Stimulated activated CD4-positive, alpha-beta T cell treated with anti-CD3 and anti-CD28 coated beads, Interleukin-2, amount 100 ng/mL, for 48 hours (primary cell): ENCODE measurements around the gene KCNE2.
"Not testable (repeated sequence)": the region's sequence is repeated elsewhere in the genome, so short reads cannot be mapped to it uniquely, and the experiment has no call there.

ENCODE experiments used
- DNase-seq, 2 donors: peaks; one replicate each; pipeline ENCODE4 v3.0.0-alpha.2; 2020

KCNE2 gene

DNA sequence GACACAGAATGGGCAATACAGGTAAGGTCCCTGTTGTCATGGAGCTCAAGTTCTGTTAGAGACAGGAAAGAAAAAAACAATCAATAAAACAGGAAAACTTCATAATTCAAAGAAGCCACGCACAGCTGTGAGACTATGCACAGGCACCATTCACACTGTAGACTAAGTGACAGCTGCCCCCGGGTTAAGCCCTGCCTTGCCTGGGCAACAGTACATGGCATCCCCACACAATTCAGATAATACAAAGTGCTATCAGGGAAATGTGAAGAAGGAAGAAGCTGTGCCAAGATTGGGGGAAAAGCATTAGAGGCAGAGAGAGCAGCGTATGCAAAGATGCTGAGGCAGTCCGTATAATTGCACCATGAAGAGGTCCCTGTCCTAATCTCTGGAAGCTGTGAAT lies 9.0 kb upstream of the KCNE2 start:
- DNase-seq: no peak

DNA sequence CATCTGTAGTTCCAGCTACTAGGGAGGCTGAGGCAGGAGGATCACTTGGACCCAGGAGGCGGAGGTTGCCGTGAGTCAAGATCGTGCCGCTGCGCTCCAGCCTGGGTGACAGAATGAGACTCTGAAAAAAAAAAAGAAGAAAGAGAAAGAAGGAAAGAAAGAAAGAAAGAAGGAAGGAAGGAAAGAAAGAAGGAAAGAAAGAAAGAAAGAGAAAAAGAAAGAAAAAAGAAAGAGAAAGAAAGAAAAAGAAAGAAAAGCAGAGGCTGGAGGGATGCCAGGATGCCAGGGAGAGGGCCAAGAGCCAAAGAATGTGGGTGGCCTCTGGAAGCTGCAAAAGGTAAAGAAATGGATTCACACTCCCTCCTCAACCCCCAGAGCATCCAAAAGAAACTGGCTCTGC lies 8.2 kb upstream of the KCNE2 start:
- DNase-seq: no peak

DNA sequence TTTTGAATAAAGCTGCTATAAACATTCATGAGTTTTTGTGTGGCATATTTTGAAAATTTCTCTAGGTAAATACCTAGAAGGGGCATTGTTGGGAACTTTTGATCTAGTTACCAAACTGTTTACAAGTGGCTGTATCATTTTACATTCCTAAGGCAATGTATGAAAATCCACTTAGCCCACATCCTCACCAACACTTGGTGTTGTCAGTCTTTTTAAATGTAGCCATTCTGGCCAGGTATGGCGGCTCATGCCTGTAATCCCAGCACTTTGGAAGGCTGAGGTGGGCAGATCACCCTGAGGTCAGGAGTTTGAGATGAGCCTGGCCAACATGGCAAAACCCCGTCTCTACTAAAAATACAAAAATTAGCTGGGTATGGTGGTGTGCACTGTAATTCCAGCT lies 5.9 kb upstream of the KCNE2 start:
- no peak for DNase-seq

DNA sequence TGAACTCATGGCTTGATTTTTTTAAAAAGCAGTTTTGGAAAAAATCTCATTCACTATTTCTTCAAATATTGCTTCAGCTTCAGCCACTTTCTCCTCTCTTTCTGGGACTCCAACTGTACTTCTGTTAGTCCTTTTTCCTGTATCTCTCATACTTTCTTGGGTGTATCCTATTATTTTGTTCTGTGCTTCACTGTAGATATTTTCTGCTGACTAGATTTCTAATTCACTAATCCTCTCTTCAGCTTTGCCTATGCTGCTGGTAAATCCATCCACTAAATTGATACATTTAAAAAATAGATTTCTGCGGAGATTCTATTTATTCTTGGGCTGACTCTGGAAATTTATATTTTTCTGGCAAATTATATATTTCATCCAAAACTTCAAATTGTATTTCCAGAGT lies 4.9 kb upstream of the KCNE2 start:
- no peak for DNase-seq

DNA sequence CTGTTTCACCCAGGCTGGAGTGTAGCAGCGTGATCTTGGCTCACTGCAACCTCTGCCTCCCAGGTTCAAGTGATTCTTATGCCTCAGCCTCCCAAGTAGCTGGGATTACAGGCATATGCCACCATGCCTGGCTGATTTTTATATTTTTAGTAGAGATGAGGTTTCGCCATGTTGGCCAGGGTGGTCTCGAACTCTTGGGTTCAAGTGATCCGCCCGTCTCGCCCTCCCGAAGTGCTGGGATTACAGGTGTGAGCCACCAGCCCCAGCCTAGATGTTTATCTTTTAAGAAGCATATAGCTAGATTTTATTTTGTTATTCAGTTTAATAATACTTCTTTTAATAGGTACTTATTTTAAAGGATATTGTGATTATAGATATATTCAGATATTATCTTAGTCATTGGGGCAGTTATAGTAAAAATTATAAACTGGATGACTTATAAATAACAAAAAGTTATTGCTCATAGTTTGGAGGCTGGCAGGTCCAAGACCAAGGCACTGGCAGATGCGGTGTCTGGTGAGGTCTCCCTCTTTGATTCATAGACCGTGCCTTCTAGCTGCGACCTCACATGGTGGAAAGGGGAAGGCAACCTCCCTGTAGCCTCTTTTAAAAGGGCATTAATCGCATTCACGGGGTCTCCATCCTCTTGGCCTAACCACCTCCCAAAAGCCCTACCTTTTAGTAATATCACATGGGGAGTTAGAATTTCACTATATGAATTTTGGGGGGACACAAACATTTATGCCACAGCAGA lies 3.1 kb upstream of the KCNE2 start:
- DNase-seq: no peak

DNA sequence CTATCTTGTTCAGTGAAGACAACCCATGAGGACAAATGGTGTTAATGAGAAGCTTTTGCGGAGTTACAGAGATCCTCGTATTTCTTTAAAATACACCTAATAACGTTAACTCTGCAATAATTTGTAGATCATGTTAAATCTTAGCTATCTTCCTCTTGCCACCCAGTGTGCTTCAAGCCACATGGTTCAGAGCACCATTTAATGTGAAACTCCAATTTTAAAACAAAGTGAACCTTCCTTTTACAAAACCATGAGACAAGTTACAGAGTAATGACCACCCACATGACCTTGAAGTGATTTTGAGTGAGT lies 1.7 kb upstream of the KCNE2 start:
- DNase-seq: no peak

DNA sequence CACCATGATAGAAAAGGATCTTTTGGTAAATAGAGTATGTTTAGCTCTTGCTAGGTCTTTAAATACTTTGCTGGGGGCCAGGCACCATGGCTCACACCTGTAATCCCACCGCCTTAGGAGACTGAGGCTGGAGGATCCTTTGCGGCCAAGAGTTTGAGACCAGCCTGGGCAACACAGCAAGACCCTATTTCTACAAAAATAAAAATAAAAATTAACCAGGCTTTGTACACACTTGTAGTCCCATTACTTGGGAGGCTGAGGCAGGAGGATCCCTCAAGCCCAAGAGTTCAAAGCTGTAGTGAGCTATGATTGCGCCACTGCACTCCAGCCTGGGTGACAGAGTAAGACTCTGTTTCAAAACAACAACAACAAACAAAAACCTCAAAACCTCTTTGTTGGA lies 1.1 kb upstream of the KCNE2 start:
- DNase-seq: no peak

DNA sequence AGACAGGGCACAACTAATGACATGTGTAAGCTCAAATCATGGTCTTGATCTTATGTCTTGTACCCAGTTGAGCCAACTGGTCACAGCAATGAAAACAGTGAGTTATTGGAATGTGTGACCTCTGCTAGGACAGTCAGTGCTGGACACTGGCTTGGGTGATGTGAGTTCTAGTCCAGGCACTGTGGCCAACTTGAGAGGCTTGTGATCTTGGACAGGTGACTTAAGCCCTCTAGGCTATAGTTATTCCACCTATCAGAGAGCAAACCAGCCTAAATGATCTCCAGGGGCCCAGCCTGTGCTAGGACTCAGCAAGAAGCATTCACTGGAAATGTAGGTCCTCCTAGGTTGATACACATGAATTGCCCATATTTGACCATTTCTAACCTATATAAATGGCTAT lies 1.1 kb downstream of the KCNE2 start:
- no peak for DNase-seq

DNA sequence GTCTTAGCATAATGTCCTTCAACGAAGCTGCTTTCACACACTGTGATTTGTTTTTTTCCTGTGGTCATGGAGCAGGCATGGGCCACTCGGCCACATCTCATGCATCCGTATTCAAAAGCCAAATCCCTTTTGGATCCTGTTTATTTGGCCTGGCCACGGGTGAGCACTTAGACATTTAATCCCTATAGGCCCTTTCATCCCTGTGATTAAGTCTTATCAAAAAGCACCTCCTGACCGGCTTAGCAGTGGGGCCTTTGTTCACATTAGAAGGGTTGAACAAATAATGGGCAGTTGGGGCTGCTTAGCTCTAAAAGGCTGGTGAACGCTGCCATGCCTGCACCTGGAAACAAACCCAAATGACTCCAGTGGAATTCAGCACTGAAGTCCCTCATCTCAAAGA lies 2.0 kb downstream of the KCNE2 start:
- DNase-seq: no peak

DNA sequence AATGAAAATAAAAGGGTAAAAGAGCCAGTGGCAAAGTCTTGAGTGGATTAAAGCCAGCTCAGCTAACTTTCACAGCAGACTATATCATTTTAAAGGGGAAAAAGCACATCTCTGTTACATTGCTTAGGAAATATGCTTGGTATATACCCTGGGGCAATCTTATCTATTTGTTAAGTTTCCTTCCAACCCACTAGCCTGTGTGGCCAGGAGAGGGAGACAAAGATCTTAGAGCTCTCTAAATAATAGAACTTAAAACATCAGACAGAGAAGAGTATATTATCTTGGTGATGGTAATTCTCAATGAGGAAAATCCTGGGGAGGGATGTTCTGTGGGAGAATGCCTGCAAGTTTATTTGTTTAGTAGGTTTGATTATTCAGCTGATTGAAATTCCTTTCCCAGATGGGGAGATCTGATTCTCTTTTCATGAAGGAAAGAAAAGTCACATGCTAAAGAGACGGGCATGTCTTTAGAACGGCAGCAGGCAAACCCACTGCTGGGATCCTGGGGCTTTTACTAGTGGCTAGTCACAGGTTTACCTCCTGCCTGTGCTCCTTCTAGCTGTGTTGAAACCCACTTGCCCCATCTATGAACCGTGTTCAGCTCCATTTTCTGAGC lies 3.6 kb downstream of the KCNE2 start:
- peak; percentile 12 to 22 for DNase-seq

DNA sequence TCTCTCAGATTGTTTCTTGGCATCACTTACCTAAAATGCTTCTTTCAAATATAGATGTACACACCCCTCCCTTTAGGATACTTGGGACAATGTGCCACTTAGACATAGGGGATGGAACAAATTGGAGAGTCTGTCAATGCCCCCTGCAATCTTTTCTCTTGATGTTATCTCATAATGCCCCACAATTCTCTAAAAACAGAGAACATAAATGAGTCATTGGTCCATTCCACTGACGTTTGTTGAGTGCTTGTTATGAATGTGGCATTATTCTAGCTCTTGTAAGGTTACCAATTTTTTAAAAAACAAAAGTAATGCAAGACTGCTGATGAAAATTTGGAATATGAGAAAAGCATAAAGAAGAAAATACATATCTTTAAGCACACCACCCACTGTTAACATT lies 5.9 kb downstream of the KCNE2 start:
- no peak for DNase-seq

DNA sequence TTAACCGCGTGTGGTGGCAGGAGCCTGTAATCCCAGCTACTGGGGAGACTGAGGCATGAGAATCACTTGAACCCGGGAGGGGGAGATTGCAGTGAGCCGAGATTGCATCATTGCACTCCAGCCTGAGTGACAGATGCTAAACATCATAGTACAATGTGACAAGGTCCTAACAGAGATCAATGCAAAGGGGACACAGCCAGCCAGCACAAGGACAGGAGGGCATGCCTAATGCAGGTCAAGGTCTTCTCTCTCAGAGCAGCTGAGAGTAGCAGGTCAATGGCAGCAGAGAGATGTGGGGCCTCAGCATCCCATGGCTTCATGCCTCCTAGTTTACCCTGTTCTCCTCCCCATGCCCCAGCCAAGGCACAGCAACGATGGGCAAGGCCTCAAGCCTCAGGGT lies 8.5 kb downstream of the KCNE2 start:
- no peak for DNase-seq

DNA sequence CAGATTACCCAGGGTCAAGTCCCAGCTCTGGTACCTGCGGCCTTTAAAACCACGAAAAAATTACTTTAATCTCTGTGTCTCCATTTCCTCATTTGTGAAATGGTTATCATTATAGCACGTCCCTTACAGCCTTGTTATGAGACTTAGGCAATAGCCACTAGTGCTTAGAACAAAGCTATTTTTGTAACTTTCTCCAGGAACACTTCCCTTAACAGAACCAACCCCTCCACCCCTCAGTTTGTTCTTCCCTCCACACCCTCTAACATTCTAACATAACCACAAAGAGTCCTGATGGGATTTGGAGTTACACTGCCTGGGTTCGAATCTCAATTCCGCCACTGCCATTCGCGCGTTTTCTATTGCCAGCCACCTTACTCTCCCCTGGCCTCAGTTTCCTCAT lies 10.7 kb downstream of the KCNE2 start:
- DNase-seq: not testable (repeated sequence)

DNA sequence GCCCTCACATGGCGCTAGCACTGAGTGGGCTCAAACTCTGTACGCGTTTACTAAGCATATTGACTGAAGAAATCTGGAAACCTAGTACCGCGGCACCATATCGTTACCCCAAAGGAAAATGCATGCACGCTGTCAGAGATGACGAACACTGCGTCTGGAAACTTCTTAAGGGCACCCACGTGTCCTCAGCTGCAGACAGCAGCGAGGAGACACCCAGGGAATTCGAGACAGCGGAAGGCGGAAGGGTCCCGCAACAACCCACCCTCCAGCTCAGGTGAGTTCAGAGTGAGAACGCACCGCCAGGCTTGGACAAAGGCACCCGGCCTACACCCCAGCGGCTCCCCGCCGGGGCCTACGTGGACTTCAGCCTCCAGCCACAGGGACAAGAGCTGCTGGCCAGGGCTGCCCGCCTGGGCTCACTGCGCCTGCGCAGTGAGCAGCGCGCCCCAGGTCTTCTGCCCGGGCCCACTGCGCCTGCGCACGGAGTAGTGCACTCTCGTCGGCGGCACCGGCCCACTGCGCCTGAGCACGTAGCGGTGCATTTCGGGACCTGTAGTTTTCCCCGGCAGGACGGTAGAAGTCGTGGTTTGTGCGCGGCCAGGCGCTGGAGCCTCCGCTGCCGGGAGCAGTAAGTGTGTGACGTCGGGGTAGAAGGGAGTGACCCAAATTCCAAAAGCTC lies 11.3 kb downstream of the KCNE2 start, which contains the start of gene SMIM11:
Gene SMIM11 (plus strand): TSS at position 568 of the 679 bp plus-strand sequence. CDS start 3,998 bp downstream, outside the sequence.
- DNase-seq: not testable (repeated sequence)

DNA sequence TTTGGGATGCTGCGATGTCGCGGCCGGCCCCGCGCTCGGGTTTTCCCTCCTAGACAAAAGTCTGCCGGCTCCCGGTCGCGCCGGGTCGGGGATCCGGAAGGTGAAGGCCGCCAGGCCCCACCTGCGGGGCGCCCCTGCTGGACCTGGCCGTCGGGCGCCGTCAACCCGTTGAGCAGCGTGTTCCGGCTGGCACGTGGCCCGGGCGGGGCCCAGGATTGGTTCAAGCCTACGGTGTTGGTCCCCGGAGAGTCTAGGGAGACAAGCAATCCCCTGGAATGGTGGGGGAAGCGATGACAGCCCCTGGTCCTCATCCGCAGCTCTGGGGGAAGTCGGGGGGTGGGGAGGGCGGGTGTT lies 11.8 kb downstream of the KCNE2 start:
- not testable (repeated sequence) for DNase-seq

DNA sequence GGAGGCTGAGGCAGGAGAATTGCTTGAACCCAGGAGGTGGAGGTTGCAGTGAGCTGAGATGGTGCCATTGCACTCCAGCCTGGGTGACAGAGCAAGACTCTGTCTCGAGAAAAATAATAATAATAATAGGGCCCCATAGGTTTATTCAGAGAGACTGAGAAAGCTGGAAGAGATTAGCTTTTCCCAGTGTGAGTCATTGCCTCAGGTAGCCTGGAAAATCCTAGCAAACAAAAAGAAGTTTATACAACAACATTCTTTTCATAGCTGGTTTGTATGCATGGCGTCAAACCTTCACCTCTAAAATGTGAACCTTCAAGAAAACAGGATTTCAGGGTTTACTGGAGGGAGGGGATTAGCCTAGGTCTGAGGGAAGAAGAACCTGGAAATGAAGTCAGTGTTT lies 19.3 kb downstream of the KCNE2 start:
- not testable (repeated sequence) for DNase-seq

DNA sequence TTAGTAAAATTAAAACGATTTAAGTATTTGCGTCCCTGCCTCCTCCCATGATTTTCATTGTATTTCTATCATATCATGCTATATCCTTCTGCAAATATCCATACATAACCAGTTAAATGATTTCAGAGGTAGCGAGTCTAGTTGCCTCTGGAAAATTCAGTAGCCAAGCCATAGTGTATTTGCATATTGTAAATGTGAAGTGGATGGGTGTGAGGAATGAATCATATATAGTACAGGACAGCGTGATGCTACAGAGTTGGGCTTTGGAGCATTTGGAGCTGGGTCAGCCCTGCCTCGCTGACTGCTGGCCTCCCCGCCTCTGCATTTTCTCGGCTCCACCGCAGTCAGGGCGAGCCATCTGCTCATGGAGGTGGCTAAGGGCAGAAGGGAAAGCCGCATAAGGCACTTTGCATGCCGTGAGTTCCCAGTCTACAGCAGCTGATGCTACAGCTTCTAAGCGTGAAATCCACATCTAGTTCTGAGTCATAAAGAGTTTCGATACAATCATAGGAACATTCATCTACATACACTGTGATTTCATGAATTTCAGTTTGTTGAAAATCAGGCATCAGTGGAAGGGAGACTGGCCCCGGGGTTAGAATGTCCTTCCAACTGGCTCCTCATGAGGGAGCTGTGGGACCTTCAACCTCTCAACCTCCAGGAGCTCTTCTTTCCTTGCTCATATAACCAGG lies 20.1 kb downstream of the KCNE2 start:
- DNase-seq: not testable (repeated sequence)

DNA sequence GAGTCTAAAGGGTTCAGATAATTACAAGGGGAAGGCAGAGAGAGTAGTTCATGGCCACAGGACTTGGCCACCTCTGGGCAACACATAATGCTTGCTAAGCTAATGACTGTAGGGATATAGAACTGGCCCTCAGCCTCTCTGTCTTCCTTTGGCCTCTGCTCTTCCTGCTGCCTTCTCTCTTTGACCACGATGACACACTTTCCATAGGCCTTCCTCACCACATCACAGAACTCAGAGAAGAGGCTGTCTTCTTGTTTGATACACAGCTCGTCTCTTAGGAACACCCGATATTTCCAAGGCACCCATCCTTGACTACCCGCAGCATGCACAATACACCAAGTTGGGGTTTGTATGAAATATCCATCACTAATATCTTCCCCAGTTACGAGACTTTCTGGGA lies 36.7 kb downstream of the KCNE2 start:
- DNase-seq: not testable (repeated sequence)

DNA sequence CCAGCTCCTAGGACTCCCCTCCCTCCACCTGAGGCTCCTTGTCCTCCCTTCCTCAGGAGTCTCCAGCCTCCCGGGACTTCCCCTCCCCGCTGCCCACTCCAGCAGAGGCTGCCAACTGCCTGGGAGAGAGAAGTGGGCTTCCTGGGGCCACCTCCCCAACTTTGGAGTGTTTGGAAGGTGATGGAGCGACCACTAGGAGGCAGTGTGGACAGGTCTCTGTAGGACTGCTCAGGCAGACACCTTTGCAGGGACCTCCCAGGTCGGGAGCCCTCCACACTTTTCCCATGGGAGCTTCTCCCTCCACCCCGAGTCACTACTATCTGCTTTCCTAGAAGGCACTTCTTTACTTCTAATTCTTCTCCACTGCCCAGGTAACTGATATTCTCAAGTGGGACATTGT lies 40.9 kb downstream of the KCNE2 start:
- not testable (repeated sequence) for DNase-seq

DNA sequence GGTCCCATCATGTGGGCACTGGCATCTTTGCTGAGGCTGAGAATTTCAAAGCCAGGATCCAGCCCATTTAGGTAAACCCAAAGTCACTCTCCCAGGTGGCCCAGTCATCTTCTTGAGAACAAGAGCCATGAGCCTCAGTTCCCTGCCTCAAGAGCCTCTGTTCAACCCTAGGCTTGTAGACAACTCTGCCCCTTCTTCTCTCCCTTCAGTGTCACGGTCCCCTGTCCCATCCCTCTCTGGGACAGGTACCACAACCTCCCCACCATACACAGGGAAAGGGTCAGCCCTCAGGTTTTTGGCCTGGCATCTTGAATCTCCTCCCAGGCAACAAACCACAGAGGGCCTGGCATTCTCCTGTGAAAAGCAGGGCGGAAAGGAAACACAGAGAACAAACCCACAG lies 41.9 kb downstream of the KCNE2 start:
- DNase-seq: not testable (repeated sequence)

DNA sequence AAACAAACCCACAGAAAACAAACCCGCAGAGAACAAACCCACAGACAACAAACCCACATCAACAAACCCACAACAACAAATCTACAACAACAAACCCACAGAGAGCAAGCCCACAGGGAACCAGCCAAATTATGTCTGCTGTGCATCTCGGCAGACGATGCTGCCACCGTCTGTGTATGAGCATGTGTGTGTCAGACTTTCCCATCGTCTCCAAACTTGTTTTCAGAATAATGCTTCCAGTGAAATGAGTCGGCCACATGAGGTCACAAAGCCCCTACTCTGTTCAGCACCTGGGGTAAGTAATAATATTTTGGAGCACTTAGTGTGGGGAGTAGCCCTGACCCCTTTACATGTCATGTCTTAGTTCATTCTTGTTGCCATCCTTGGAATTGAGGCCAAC lies 42.3 kb downstream of the KCNE2 start:
- not testable (repeated sequence) for DNase-seq

DNA sequence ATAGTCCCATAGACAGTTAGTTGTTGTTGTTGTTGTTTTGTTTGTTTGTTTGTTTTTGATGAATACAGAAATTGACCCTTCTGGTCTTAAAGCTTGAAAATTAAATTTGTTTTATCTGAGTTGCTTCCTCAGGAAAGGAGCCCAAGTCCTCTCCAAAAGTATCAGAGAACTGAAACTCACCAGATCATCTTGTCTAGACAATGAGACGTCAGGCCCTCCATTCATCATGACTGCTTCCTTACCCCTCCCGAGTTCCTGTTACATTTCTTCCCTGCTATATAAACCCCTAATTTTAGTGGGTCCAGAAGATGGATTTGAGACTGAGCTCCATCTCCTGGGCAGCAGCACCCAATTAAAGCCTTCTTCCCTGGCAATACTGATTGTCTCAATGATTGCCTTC lies 42.9 kb downstream of the KCNE2 start:
- DNase-seq: not testable (repeated sequence)

DNA sequence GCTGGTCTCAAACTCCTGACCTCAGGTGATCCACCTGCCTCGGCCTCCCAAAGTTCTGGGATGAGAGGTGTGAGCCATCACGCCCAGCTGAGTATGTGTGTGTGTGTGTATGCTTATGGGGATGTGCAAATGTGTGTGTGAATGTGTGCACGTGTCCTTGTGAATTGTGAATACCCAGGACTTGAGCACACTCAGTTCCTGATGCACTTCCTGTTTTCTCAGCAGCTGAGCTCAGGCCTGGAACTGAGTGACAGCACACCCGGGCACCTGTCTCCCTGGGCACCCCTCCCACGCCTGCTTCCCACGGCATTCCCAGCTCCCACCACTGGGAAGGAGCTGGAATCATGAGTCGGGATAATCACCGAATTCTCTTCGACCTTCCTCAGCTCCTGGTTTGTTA lies 43.5 kb downstream of the KCNE2 start:
- not testable (repeated sequence) for DNase-seq
